Left ventricle myocardium inferior (tissue), 1 donor: ENCODE data around the gene ZBTB3. TPM values are rescaled to one million over a fixed set of nuclear protein-coding genes. Genes with fewer than 3 reads are reported as not detected.

Experiments used
- DNase-seq: peaks from one replicate; pipeline ENCODE4 v3.0.0-alpha.2; 2020
- H3K27ac ChIP-seq: fragments of 200-600 bp; replicated peaks from 2 replicates; pipeline ENCODE4 v1.8.0; 2021
- H3K27me3 ChIP-seq: fragments of 200-600 bp; 2 replicates; pipeline ENCODE4 v1.8.0; 2021; ENCODE audit warnings: low read depth
- H3K36me3 ChIP-seq: fragments of 200-600 bp; 2 replicates; pipeline ENCODE4 v1.8.0; 2021
- H3K4me1 ChIP-seq: fragments of 200-600 bp; 2 replicates; pipeline ENCODE4 v1.8.0; 2021
- H3K4me3 ChIP-seq: fragments of 200-600 bp; 2 replicates; pipeline ENCODE4 v1.8.0; 2021; ENCODE audit warnings: mild to moderate bottlenecking, moderate library complexity
- H3K9me3 ChIP-seq: fragments of 200-600 bp; replicated peaks from 2 replicates; pipeline ENCODE4 v1.8.0; 2021
- intact Hi-C: fragments of 100-400 bp; cut with micrococcal nuclease; formaldehyde crosslinking; loops from one replicate; pipeline ENCODE4 v1.11.0; 2022
- total RNA-seq: library from RNA; stranded (reverse); fragmentation: NEBNext Ultra II Directional; extraction: Animal tissue kit (Norgen Biotek cat#: 25700); gene quantifications from one replicate; pipeline ENCODE4 v1.2.1, GENCODE V29; 2021
- TF ChIP-seq, protein P1 (sequence below): fragments of 200-600 bp; IDR thresholded peaks from 2 replicates; pipeline ENCODE4 v1.8.0; 2021; ENCODE audit warnings: antibody characterized with exemption, mild to moderate bottlenecking, borderline replicate concordance
- donor health status: DM: no; HTN: yes; CAD: no; lungs with severe emphysema.

ZBTB3 gene
- total RNA-seq, 1 donor from 2014 or later: 9.5 TPM

DNA sequence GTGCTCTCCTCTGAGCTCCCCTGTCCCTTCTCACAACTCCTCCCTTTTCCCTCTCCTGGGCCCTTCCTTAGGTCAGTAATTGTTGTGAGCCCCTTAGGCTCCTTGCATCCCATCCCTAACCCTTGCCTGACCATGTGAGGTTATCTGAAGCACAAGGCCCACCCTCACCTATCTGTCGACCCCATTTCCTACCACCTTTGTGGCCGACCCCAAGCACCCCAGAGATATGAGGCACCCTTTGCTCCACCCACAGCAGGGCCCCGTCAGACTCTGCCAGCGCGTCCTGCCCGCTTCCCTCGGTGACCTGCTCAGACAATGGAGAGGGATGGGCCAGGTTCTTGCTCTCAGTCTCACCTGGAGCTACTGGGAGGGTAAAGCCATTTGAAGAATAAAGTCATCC is 45.2 kb downstream of the ZBTB3 start:
- TF ChIP-seq, protein P1, sequence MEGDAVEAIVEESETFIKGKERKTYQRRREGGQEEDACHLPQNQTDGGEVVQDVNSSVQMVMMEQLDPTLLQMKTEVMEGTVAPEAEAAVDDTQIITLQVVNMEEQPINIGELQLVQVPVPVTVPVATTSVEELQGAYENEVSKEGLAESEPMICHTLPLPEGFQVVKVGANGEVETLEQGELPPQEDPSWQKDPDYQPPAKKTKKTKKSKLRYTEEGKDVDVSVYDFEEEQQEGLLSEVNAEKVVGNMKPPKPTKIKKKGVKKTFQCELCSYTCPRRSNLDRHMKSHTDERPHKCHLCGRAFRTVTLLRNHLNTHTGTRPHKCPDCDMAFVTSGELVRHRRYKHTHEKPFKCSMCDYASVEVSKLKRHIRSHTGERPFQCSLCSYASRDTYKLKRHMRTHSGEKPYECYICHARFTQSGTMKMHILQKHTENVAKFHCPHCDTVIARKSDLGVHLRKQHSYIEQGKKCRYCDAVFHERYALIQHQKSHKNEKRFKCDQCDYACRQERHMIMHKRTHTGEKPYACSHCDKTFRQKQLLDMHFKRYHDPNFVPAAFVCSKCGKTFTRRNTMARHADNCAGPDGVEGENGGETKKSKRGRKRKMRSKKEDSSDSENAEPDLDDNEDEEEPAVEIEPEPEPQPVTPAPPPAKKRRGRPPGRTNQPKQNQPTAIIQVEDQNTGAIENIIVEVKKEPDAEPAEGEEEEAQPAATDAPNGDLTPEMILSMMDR: no peak
- Histone ChIP-seq H3K27ac (peak overlapping the region; percentile 94), H3K36me3 (peaks cover 35% of the 10 kb centered on the region), H3K27me3 (no peaks in the 10 kb centered on the region), H3K4me1 (peaks cover 72% of the 10 kb centered on the region), H3K4me3 (peak overlapping the region; percentile 66), H3K9me3 (no peaks in the 10 kb centered on the region)
- no peak for DNase-seq
- intact Hi-C loops: no loop called here

DNA sequence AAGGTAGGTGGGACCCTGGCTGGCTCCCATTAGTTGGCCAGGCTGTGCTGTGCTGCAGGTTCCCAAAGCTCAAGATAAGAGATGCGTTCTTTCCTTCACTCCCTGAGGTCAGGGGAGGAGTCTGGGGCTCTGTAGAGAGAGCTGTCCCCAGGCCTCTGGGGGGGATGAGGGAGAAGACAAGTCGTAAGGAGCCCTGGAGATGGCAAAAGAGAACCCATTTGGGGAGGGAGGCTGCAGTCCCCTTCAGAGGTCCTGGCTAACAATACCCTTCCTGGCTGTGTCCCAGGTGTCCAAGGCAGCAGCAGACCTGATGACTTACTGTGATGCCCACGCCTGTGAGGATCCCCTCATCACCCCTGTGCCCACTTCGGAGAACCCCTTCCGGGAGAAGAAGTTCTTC is 45.6 kb downstream of the ZBTB3 start:
- no peak for DNase-seq
- Histone ChIP-seq H3K36me3 (peaks cover 31% of the 10 kb centered on the region), H3K27ac (peak overlapping the region; percentile 94), H3K4me3 (peak overlapping the region; percentile 66), H3K9me3 (no peaks in the 10 kb centered on the region), H3K27me3 (no peaks in the 10 kb centered on the region), H3K4me1 (peaks cover 67% of the 10 kb centered on the region)
- intact Hi-C loops: no loop called here
- TF ChIP-seq, protein P1: no peak

DNA sequence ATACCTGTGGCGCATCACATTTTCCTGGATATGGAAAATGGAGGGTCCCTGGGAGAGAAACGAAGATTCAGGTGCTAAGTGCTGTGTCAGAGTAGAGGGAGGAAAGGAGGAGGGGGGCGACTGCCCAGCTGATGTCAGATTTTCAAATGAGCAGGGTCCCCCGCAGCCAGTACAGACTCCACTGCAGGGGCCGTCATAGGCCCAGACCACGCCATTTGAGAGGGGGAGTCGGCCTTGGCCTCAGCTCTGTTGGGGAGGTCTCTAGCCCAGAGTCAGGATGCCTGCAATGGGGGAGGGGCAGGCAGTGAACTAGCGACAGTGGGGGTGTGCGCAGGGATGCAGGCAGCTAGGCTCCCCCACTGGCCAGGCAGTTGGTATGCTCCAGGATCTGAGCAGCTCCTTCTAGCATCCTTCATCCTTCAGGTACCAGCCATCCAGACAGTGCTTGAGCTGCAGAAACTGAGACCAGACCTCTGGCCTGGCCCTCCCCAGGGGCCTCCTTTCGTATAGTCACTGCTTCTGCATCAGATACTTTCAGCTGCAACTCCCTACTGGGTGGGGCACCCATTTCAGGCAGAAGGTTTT is 46.6 kb downstream of the ZBTB3 start, which contains the start of the genes BSCL2 and GNG3:
BSCL2 (minus strand) TSS at position 148 of the 585 bp plus-strand sequence. CDS start 229 bp downstream, outside the sequence.
GNG3 (plus strand) TSS at position 400 of the 585 bp plus-strand sequence. CDS start 620 bp downstream, outside the sequence.
- intact Hi-C loops: no loop called here
- Histone ChIP-seq H3K36me3 (peaks cover 20% of the 10 kb centered on the region), H3K4me1 (peaks cover 57% of the 10 kb centered on the region), H3K27me3 (no peaks in the 10 kb centered on the region), H3K4me3 (peak within 1 kb of the TSS; percentile 76), H3K27ac (peak within 1 kb of the TSS; percentile 94), H3K9me3 (no peaks in the 10 kb centered on the region)
- TF ChIP-seq, protein P1: no peak
- DNase-seq: no peak

DNA sequence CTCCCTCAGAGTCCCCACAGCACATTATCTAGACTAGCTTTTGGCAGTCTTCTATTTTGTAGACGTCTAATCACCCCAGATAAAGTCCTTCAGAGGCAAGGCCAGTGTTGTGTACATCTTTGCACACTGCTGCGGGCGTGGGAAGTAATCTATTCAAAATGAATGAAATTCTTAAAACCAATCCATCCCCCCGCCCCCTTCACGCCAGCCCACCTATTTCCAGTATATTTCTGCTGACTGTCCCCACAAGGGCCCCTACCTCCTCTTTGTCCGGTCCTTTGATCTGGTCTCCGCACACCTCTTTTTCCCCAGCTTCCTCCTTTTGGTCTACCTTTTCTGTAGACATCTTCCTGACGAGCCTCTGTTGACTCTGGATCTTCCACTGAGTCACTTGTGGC is 47.1 kb downstream of the ZBTB3 start:
- DNase-seq: no peak
- Histone ChIP-seq H3K27ac (peak overlapping the region; percentile 94), H3K4me3 (peak overlapping the region; percentile 76), H3K9me3 (no peaks in the 10 kb centered on the region), H3K27me3 (no peaks in the 10 kb centered on the region), H3K4me1 (peaks cover 53% of the 10 kb centered on the region), H3K36me3 (peaks cover 20% of the 10 kb centered on the region)
- intact Hi-C loops: no loop called here
- TF ChIP-seq, protein P1: no peak

DNA sequence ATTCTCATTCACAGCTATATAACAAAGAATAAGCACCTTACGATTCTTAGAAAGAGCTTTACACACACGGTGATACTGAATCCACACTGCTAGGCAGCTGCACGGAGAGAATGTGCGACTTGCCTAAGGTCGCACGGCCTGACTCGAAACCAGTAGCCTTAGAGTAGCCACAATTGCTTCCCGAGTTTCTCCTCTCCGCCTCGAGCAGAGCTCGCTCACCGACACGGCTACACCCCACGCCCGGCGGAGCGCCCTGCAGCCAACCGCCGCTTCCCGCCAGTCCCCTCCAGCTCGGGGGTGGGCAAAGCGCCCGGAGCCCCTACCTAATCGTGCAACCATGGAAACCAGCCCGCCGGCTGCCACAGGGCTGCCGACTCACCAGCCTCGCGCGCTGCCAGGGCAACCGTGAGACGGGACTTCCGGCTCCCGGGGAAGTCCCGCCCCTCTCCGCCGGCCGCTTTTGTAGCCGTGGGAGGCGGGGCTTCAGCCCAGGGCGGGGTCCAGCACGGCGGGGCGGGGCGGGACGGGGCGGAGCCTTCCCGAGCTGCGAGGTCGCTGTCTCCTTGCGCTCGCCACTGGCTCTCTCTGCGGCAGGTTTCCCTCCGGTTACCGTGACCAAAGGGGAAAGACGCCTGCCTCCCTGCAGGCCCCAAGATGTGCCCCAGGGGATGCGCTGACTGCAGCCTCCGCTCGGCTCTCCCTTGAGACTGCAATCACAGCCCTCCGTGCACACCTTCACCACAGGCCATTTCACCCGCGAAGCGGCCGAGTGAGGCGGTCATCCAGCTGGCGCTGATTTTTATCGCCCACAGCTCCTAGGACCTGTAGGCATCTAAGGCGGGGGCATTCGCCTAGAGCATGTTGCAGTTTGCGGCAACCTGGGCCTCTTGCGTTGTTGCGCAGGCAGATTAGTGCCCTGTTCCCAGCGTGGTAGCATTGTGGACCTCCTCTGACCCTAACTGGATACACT is 47.8 kb downstream of the ZBTB3 start:
- peak overlapping the region; percentile 94 for H3K27ac ChIP-seq
- peak; percentile 94 for DNase-seq
- H3K4me3 ChIP-seq: peak overlapping the region; percentile 76
- TF ChIP-seq, protein P1: no peak
- no peaks in the 10 kb centered on the region for H3K9me3 ChIP-seq
- H3K4me1 ChIP-seq: peaks cover 53% of the 10 kb centered on the region
- no peaks in the 10 kb centered on the region for H3K27me3 ChIP-seq
- intact Hi-C loops: no loop called here
- peaks cover 20% of the 10 kb centered on the region for H3K36me3 ChIP-seq
